GM12873 (cell line): Measurements from ENCODE around the gene CTNNAL1.

Experiments
- CTCF ChIP-seq: IDR thresholded peaks from 2 replicates; pipeline ENCODE4 v1.5.1; 2012; ENCODE audit warnings: low read depth, mild to moderate bottlenecking, moderate library complexity, low read length, control low read depth; ENCODE audit not compliant: insufficient read depth; ENCODE audit errors: missing control alignments

CTNNAL1 gene

GRCh38 chr9:109003116-109003515, 10.2 kb downstream of the CTNNAL1 start:
- no peak for TF ChIP-seq CTCF

DNA sequence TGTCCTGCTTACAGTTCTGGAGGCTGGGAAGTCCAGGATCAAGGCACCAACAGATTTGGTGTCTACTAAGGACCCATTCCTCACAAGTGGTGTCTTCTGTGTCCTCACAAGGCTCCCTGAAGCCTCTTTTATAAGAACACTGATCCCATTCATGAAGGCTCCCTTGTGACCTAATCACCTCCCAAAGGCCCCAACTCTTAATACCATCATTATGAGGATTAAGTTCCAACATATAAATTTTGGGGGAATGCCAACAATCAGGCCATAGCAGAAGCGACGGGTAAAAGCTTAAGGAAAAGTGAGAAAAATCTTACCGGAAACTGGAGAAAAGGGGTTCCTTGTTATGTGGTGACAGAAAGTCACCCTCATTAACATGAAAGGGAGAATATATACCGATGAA, 11.2 kb downstream of the CTNNAL1 start:
- no peak for TF ChIP-seq CTCF

DNA sequence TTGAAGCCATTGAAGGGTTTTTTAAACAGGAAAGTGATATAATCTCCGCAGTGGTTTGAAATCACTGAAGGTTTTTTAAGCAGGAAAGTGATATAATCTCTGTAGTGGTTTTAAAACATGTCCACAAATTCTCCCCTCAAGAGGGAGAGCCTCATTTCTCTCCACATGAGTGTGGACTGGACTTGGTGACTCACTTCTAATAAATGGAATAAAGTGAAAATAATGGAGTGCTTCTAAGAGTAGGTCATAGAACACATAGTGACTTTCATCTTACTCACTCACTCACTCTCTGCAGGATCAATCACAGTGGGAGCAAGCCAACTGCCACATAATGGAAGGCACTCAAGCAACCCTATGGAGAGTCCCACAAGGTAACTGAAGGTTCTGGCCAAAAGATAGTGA, 12.0 kb downstream of the CTNNAL1 start:
- no peak for TF ChIP-seq CTCF

DNA sequence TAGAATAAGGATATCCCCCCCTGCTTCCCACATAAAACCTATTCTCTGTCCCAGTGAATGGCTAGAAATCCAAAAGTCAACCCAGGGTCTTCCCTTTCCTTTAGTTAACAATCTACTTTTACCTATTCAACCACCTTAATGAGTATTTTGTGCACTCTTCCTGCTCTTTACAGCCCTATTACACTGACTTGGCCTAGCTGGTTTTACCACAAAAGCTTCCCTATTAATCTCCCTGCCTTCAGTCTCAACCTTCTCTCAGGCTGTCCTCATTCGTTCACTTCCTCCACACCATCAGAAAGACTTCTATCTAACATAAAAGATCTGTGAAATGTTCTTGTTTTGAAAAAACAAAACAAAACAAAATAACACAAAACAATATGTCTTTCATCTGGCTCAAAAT, 16.2 kb downstream of the CTNNAL1 start:
- no peak for TF ChIP-seq CTCF

DNA sequence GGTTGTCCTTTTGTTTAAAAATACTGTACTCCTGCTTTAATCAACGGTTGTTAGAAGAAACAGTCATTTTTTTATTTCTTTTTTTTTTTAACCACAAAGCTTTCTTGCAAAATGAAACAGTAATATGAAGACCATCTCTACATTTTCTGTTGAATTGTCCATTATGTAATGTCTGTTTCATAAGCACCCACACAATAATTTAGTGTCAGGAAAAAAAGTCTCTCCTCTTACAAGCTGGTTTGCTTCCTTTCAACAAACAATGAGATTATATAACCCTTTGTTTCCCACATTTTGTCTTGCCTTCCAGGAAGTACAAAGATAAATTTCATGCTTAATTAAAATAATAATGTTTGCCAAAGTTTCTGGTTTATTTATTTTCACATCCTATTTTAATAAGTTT, 16.7 kb downstream of the CTNNAL1 start:
- no peak for TF ChIP-seq CTCF

DNA sequence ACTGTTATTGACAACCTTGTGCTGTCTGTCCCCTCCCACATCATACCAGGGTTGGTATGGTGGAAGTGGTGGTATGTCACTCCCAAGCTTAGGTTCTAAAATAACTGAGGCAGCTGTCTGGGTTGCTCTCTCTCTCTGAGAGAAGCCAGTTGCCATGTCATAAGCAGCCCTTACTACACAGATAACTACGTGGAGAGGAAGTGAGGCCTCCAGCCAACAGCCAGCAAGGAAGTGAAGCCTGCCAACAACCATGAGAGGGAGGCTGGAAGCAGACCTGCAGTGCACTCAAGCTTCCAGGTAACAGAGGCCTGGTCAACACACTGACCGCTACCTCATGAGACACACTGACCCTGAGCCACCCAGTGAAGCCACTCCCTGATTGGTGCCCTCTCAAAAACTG, 18.6 kb downstream of the CTNNAL1 start:
- no peak for TF ChIP-seq CTCF

GRCh38 chr9:108991479-108991878, 21.8 kb downstream of the CTNNAL1 start:
- no peak for TF ChIP-seq CTCF

DNA sequence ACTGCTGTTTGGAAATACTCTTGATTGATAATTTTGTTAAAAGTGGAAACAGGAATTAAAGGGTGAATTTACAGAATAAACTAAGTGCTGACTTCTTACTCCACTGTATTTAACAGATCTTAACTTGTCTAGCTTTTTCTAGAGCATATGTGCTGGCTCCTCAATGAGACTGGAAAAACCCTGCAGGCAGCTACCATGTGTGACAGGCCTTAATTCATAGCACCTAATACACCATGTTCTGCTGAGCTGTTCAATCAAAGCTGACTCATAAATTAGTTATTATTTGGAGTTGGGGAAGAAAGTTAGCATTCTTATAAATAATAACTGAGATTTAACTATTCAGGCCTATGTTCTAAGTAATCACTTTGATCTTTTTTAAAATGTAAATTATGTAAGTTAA, 29.4 kb downstream of the CTNNAL1 start:
- no peak for TF ChIP-seq CTCF
